ENCODE measurements around the gene AP3D1. TPM values are rescaled to one million over a fixed set of nuclear protein-coding genes. Genes with fewer than 3 reads are reported as not detected.

AP3D1 gene
- total RNA-seq: 97.0 and 104 TPM in 2 replicates

GRCh38 chr19:2151339-2152229, at the start of gene AP3D1:
AP3D1 (minus strand) TSS chr19:2151566; CDS start chr19:2151334, 232 bp downstream.

GRCh38 chr19:2096480-2097202, 54.7 kb downstream of the AP3D1 start, which contains the start of gene IZUMO4:
IZUMO4 (plus strand) TSS chr19:2096915; CDS start chr19:2096946, 31 bp downstream.

GRCh38 chr19:2096034-2096479, 55.3 kb downstream of the AP3D1 start, which contains the start of gene MOB3A:
MOB3A (minus strand) TSS chr19:2096326; CDS start chr19:2078560, 17,766 bp downstream.

GRCh38 chr19:2050991-2051772, 100.2 kb downstream of the AP3D1 start, which contains the start of gene MKNK2:
MKNK2 (minus strand) TSS chr19:2051244; CDS start chr19:2050851, 393 bp downstream.

Other genes starting within 250 kb of the AP3D1 start
- 1.5 and 3.0 TPM in 2 replicates for gene ADAT3, start 246.2 kb downstream of the AP3D1 start, total RNA-seq
- gene SCAMP4, start 246.2 kb downstream of the AP3D1 start, total RNA-seq: 70.2 and 71.1 TPM in 2 replicates
- 63.7 and 75.5 TPM in 2 replicates for gene CSNK1G2, start 210.4 kb downstream of the AP3D1 start, total RNA-seq
- 92.8 and 98.6 TPM in 2 replicates for gene BTBD2, start 135.9 kb downstream of the AP3D1 start, total RNA-seq
- gene MKNK2, start 100.3 kb downstream of the AP3D1 start, total RNA-seq: 117 and 123 TPM in 2 replicates
- gene MOB3A, start 55.2 kb downstream of the AP3D1 start, total RNA-seq: 30.6 and 33.1 TPM in 2 replicates
- 1.0 TPM in 2 replicates for gene IZUMO4, start 54.7 kb downstream of the AP3D1 start, total RNA-seq
- gene DOT1L, start 12.4 kb upstream of the AP3D1 start, total RNA-seq: 8.8 and 10.3 TPM in 2 replicates
- 102 and 106 TPM in 2 replicates for gene PLEKHJ1, start 84.8 kb upstream of the AP3D1 start, total RNA-seq
- gene SF3A2, start 85.3 kb upstream of the AP3D1 start, total RNA-seq: 35.0 and 49.1 TPM in 2 replicates
- gene AMH, start 97.8 kb upstream of the AP3D1 start, total RNA-seq: 0.67 TPM in 1 of 2 replicates, not detected in the other
- gene JSRP1, start 104.9 kb upstream of the AP3D1 start, total RNA-seq: 0.15 TPM in 1 of 2 replicates, not detected in the other
- 0.15 TPM in 1 of 2 replicates, not detected in the other for gene PEAK3, start 130.6 kb upstream of the AP3D1 start, total RNA-seq
- gene LINGO3, start 156.6 kb upstream of the AP3D1 start, total RNA-seq: not detected in 2 replicates
- gene LSM7, start 177.0 kb upstream of the AP3D1 start, total RNA-seq: 273 and 358 TPM in 2 replicates
- 25.1 and 33.7 TPM in 2 replicates for gene SPPL2B, start 177.1 kb upstream of the AP3D1 start, total RNA-seq
- gene TMPRSS9, start 208.7 kb upstream of the AP3D1 start, total RNA-seq: not detected in 2 replicates

All from bronchus fibroblast of lung (primary cell).